GM12878 (cell line): ENCODE results near the gene LAT. TPM values are rescaled to one million over a fixed set of nuclear protein-coding genes. Genes with fewer than 3 reads are reported as not detected.

ENCODE experiments used
- ATAC-seq: fragments of 200-7000 bp; cut with Tn5 transposase; 3 replicates; pipeline ENCODE4 v1.9.1; 2020; ENCODE audit warnings: mild to moderate bottlenecking, moderate library complexity
- BruUV-seq: library from RNA; stranded (reverse); fragments of 400-500 nt; replicated peaks from 2 replicates; lab custom pipeline; 2021; lab: Mats Ljungman, UMichigan
- CTCF ChIA-PET: fragments of 300-600 bp; sonication (Branson Sonifier 250); formaldehyde crosslinking; extraction: SDS; loops from one replicate; lab custom pipeline; 2021; ENCODE audit warnings: inconsistent platforms; lab: Yijun Ruan, JAX
- POLR2A ChIA-PET: fragments of 350-600 bp; formaldehyde crosslinking; extraction: SDS; loops from one replicate; lab custom pipeline; 2021; ENCODE audit warnings: inconsistent platforms; lab: Charles Lee
- RAD21 ChIA-PET: fragments of 300-600 bp; sonication (Branson Sonifier 250); formaldehyde crosslinking; loops from one replicate; lab custom pipeline; 2023; ENCODE audit warnings: antibody characterized with exemption; ENCODE audit not compliant: unreplicated experiment; lab: Charles Lee
- SMC1A ChIA-PET: fragments of 300-600 bp; sonication (Branson Sonifier 250); formaldehyde crosslinking; loops from one replicate; lab custom pipeline; 2023; ENCODE audit not compliant: unreplicated experiment, uncharacterized antibody; lab: Charles Lee
- DNase-seq: peaks from one replicate; pipeline ENCODE4 v3.0.0-alpha.2; 2011; ENCODE audit warnings: low read depth, low spot score
- FAIRE-seq: peaks from 3 replicates; lab custom pipeline; 2011; peaks lifted over from hg19 to GRCh38; lab: Jason Lieb, UNC
- H2AFZ ChIP-seq: 2 replicates; pipeline ENCODE4 v1.6.0; 2011; ENCODE audit warnings: low read depth, low read length, control low read depth; ENCODE audit not compliant: control insufficient read depth
- H3K27ac ChIP-seq: 2 replicates; pipeline ENCODE4 v1.5.1; 2011; ENCODE audit warnings: control low read depth; ENCODE audit not compliant: control insufficient read depth, insufficient read depth
- H3K27me3 ChIP-seq, 2 experiments: replicated peaks in 1 of 2; 2 replicates each; pipeline versions ENCODE4 v1.6.0 to v1.6.1; 2011; ENCODE audit warnings: low read length in 1 of 2; ENCODE audit not compliant: control insufficient read depth in 2 of 2, insufficient read depth in 2 of 2
- H3K36me3 ChIP-seq, 2 experiments: 2 replicates each; pipeline ENCODE4 v1.5.1; 2011; ENCODE audit warnings: low read length in 1 of 2; ENCODE audit not compliant: control insufficient read depth in 2 of 2, insufficient read depth in 2 of 2
- H3K4me1 ChIP-seq: 2 replicates; pipeline ENCODE4 v1.6.1; 2011; ENCODE audit warnings: mild to moderate bottlenecking, low read length, moderate library complexity, mixed read lengths; ENCODE audit not compliant: control insufficient read depth, insufficient read depth
- H3K4me2 ChIP-seq: 2 replicates; pipeline ENCODE4 v1.6.0; 2011; ENCODE audit warnings: control low read depth; ENCODE audit not compliant: control insufficient read depth, insufficient read depth
- H3K4me3 ChIP-seq: fragments of 200-600 bp; sonication (generic); 2 replicates; pipeline ENCODE4 v1.5.1; 2016
- H3K79me2 ChIP-seq: 2 replicates; pipeline ENCODE4 v1.6.0; 2011; ENCODE audit warnings: low read length; ENCODE audit not compliant: control insufficient read depth, insufficient read depth
- H3K9ac ChIP-seq: 2 replicates; pipeline ENCODE4 v1.8.0; 2011; ENCODE audit warnings: low read length, control low read depth, mixed read lengths; ENCODE audit not compliant: control insufficient read depth, insufficient read depth
- H3K9me3 ChIP-seq: replicated peaks from 3 replicates; pipeline ENCODE4 v1.5.1; 2011; ENCODE audit warnings: mild to moderate bottlenecking, low read length; ENCODE audit not compliant: control insufficient read depth, insufficient read depth
- H4K20me1 ChIP-seq: 2 replicates; pipeline ENCODE4 v1.6.0; 2011; ENCODE audit not compliant: control insufficient read depth, insufficient read depth
- BCL11A ChIP-seq: IDR thresholded peaks from 2 replicates; pipeline ENCODE4 v1.6.1; 2011; ENCODE audit warnings: low read depth, low read length
- BCL3 ChIP-seq: IDR thresholded peaks from 2 replicates; pipeline ENCODE4 v1.6.1; 2011; ENCODE audit warnings: borderline replicate concordance, low read depth, mild to moderate bottlenecking, moderate library complexity, low read length; ENCODE audit not compliant: insufficient read depth, poor library complexity, severe bottlenecking
- CREM ChIP-seq: IDR thresholded peaks from 2 replicates; pipeline ENCODE4 v1.6.1; 2014; ENCODE audit warnings: antibody characterized with exemption, low read depth
- GABPA ChIP-seq: IDR thresholded peaks from 2 replicates; pipeline ENCODE4 v1.6.1; 2014; ENCODE audit warnings: antibody characterized with exemption, low read depth, mild to moderate bottlenecking, inconsistent platforms
- HDAC2 ChIP-seq: fragments of 200-600 bp; sonication (generic); IDR thresholded peaks from 2 replicates; pipeline ENCODE4 v1.6.1; 2017
- HDGF ChIP-seq: fragments of 450-650 bp; IDR thresholded peaks from 2 replicates; pipeline ENCODE4 v1.6.1; 2016; ENCODE audit warnings: antibody characterized with exemption
- KLF5 ChIP-seq: fragments of 450-650 bp; IDR thresholded peaks from 2 replicates; pipeline ENCODE4 v1.6.1; 2014; ENCODE audit warnings: mild to moderate bottlenecking; ENCODE audit not compliant: partially characterized antibody
- LARP7 ChIP-seq: fragments of 450-650 bp; IDR thresholded peaks from 2 replicates; pipeline ENCODE4 v1.6.1; 2017; ENCODE audit warnings: mild to moderate bottlenecking
- NR2C1 ChIP-seq: fragments of 450-650 bp; IDR thresholded peaks from 2 replicates; pipeline ENCODE4 v1.6.1; 2017; ENCODE audit warnings: antibody characterized with exemption, mild to moderate bottlenecking, moderate library complexity
- NRF1 ChIP-seq: conservative IDR thresholded peaks from 2 replicates; pipeline ENCODE4 v1.6.1; 2011; ENCODE audit warnings: mild to moderate bottlenecking, low read depth, low read length, improper control_type of control experiment
- POLR2AphosphoS2 ChIP-seq: IDR thresholded peaks from 2 replicates; pipeline ENCODE4 v1.6.1; 2011; ENCODE audit warnings: low read depth, mild to moderate bottlenecking, low read length, improper control_type of control experiment, moderate library complexity
- RBBP5 ChIP-seq: fragments of 200-600 bp; sonication (generic); conservative IDR thresholded peaks from 2 replicates; pipeline ENCODE4 v1.6.1; 2016
- RUNX3 ChIP-seq: IDR thresholded peaks from 2 replicates; pipeline ENCODE4 v1.6.1; 2012; ENCODE audit warnings: low read length, inconsistent platforms
- SREBF1 ChIP-seq: IDR thresholded peaks from 2 replicates; pipeline ENCODE4 v1.6.1; 2012; ENCODE audit warnings: mild to moderate bottlenecking, low read length
- STAT1 ChIP-seq: fragments of 450-650 bp; conservative IDR thresholded peaks from 2 replicates; pipeline ENCODE4 v1.6.1; 2014; ENCODE audit warnings: antibody characterized with exemption, mild to moderate bottlenecking
- STAT3 ChIP-seq: IDR thresholded peaks from 2 replicates; pipeline ENCODE4 v1.6.1; 2011; ENCODE audit warnings: low read depth, low read length, improper control_type of control experiment
- TCF12 ChIP-seq: IDR thresholded peaks from 2 replicates; pipeline ENCODE4 v1.6.1; 2011; ENCODE audit warnings: low read depth, mild to moderate bottlenecking, low read length
- ZBTB40 ChIP-seq: fragments of 450-650 bp; IDR thresholded peaks from 2 replicates; pipeline ENCODE4 v1.6.1; 2016; ENCODE audit warnings: mild to moderate bottlenecking, moderate library complexity, borderline replicate concordance
- WGBS: methylation state at CpG from one replicate; pipeline ENCODE4 v1.1.6; 2016; ENCODE audit warnings: low lambda C conversion rate; ENCODE audit not compliant: insufficient replicate concordance, insufficient coverage; ENCODE audit errors: missing lambda C conversion rate; 5-methylcytosine and 5-hydroxymethylcytosine counted together
- in situ Hi-C: fragments of 300-500 bp; cut with MboI; formaldehyde crosslinking; loops from 9 replicates; pipeline ENCODE4 v1.14.3; 2018; ENCODE audit warnings: mixed read lengths
- intact Hi-C: fragments of 100-400 bp; cut with micrococcal nuclease; formaldehyde crosslinking; loops from one replicate; pipeline ENCODE4 v1.14.2; 2022; ENCODE audit not compliant: unreplicated experiment
- polyA plus RNA-seq, 11 experiments: library from polyadenylated mRNA; depleted of rRNA in 4 of 11; unstranded in 6 of 11; stranded (reverse) in 5 of 11; fragments of >200 nt; fragmentation: Nextera tagmentation in 4 of 11; fragmentation: Illumina TruSeq in 1 of 11; extraction: Ambion mirVana in 4 of 11; extraction: Trizol in 1 of 11; gene quantifications; 1 replicate in 1 of 11; 2 replicates in 10 of 11; pipeline versions ENCODE4 v1.2.1 to v1.2.3, GENCODE V29; 2011 to 2016; ENCODE audit warnings: inconsistent platforms in 2 of 11, missing spikeins in 2 of 11, low read depth in 1 of 11
- total RNA-seq, 4 experiments: library from RNA; depleted of rRNA in 3 of 4; stranded (reverse); fragments of >200 nt in 3 of 4; fragmentation: Illumina TruSeq in 1 of 4; extraction: Trizol in 1 of 4; gene quantifications; 2 replicates each; pipeline versions ENCODE4 v1.2.1 to v1.2.3, GENCODE V29; 2013 to 2021

Gene LAT
- total and polyA plus RNA-seq, 10 of the 15 experiments (the other 5 are each of a cell fraction or from before 2014, with no cell fraction given) = 0.39 to 6.9 (median 2.0) TPM

- no peak for DNase-seq
- SMC1A ChIA-PET = interaction anchor here (1.3 kb wide), 1 partner anchor 55 kb away, joined by 5 read pairs; no protein-coding TSS in a partner anchor
- 52% methylated on average over 7 of the region's 7 CpGs for WGBS
- Histone ChIP-seq H3K4me1 (peaks cover 14% of the 10 kb centered on the region), H3K36me3 (no peaks in the 10 kb centered on the region), H3K27me3 (peaks cover 0 to 3% of the 10 kb centered on the region in 2 experiments; a peak in 1 of 4 replicates), H3K9me3 (no peaks in the 10 kb centered on the region), H3K9ac (no peak overlapping the region), H4K20me1 (no peaks in the 10 kb centered on the region), H3K4me3 (no peak overlapping the region), H3K4me2 (peak overlapping the region; percentile 59; the same call in 1 of the 2 replicates), H2AFZ (peak overlapping the region; percentile 3), H3K27ac (no peak overlapping the region), H3K79me2 (no peaks in the 10 kb centered on the region)
- in situ Hi-C loops (no loop called here), intact Hi-C loops (no loop called here)
- BruUV-seq = no TSS peak
- TF ChIP-seq RUNX3 (no peak), NRF1 (no peak), KLF5 (no peak), GABPA (no peak), STAT1 (no peak), NR2C1 (no peak), TCF12 (no peak), LARP7 (no peak), POLR2AphosphoS2 (no peak), CREM (no peak), HDGF (no peak), ZBTB40 (no peak), BCL11A (no peak), BCL3 (no peak), HDAC2 (no peak), SREBF1 (no peak), STAT3 (no peak), RBBP5 (no peak)
- RAD21 ChIA-PET = interaction anchor here (0.8 to 1.8 kb wide), 2 partner anchors 8 to 44 kb away, joined by 4 to 5 read pairs; partner anchors contain the start of gene LAT
- CTCF ChIA-PET = interaction anchor here (0.6 to 1.7 kb wide), 5 partner anchors 13 to 55 kb away, joined by 3 to 6 read pairs (median 3); no protein-coding TSS in a partner anchor
- POLR2A ChIA-PET = interaction anchor here (0.6 to 1.3 kb wide), 3 partner anchors 8 to 313 kb away, joined by 3 to 6 read pairs (median 4); no protein-coding TSS in a partner anchor
- FAIRE-seq = no peak
- ATAC-seq = no peak; the same call in 2 of the 3 replicates
Measured at GRCh38 chr16:29028457-29029167, 43.8 kb downstream of the LAT start.
